ENCODE data around the gene PID1.

The PID1 gene

DNA sequence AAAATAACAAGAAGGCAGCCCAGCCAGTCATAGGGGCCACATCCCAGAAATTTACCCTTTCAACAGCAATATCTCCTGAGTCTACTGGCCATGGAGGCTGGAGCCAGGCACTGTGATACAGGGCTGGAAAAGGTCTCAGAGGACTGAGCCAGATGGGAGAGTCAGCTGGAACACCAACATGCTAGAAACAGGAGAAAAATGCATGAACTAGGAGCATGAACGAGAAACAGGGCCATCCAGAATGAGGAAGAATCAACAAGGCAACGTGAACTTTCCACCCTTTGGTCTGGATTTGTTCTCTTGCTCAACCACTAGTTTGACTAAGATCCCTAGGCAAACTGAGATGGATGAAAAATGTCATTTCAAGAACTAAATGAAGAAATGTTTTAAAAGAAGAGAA is 13.1 kb downstream of the PID1 start:
- no peak for DNase-seq

DNA sequence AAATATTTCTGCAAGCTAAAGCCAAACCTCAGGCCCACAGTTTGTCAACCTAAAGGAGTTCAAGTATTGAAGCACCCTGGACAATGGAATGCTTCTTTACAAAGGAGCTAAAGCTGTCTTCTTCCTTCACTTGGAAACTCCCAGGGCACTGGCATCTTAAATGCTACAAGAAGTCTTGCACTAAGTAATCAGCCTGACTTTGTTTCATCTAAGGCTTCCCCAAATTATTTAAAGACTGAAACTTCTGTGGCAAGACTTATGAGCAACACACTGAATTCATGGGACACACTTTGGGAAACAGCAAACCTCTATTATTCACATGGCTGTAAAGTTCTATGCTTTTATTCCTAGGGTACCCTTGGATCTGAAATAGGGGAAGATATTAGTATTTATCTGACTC is 14.7 kb downstream of the PID1 start:
- no peak for DNase-seq

DNA sequence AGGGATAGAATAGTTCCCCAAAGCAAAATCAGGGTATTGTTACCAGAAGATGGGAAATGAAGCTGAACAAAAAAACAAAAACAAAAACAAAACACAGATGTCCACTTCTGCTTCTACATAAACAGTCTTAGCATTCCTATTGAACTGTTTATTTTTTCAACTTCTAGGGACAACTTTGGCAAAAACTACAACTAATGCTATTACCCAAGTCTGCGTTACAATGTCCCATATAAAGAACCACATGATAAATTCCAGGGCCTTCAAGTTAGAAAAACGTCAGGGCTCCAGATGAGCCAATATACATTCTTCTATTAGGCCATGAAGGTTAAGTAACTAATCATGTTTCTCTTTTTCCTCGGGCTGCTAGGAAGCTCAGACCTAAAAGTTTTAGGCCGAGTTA is 16.9 kb downstream of the PID1 start:
- no peak for DNase-seq

DNA sequence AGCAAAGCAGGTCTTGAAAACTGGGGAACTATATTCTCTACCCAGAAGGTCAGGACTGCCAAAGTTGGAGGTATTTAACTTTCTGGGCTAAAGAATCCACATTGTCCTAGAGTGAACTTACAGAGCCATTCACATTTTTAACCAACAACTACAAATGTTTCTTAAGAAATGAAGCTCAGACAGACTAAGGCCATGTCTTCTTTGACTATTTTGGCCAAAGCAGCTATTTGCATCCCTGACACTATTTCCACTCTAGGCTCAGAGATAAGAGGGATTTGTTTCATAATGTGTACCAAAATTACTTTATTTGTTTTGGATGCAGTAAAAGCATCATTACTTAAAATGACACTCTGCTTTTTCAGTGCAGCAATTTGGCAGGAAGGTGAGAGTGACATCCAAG is 18.1 kb downstream of the PID1 start:
- DNase-seq: no peak

DNA sequence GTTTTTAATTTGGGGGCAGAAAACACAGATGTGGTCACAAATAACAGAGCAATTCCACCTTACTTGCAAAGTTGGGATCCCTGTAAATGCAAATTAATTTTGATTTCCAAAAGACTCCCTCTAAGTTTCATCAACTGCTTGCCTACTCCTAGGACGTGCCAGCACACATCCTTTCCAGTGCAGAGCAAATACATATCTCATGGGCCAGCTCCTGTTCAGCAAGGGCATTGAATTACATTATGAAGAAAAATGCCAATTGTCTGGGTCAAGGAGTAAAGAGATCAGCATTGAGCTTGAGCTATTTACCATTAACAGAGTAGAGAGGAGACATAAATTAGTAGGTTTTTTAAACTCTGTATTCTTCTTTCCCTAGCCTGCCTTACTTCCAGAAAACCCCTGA is 18.8 kb downstream of the PID1 start:
- DNase-seq: no peak

DNA sequence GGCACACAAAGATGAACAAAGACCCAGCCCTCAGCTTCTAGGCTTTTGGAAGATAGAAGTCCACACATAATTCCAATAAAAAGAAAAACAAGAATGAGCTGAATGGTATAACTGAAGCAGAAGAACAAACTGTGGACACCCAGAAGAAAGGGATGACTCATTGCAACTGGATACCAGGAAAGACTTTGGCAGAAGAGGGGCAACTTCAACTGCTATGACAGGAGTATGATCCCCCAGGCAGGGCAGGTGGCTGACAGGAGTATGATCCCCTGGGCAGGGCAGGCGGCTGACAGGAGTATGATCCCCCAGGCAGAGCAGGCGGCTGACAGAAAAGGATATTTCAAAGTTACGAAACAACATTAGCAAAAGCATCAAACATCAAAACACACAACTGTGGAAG is 21.6 kb downstream of the PID1 start:
- no peak for DNase-seq

DNA sequence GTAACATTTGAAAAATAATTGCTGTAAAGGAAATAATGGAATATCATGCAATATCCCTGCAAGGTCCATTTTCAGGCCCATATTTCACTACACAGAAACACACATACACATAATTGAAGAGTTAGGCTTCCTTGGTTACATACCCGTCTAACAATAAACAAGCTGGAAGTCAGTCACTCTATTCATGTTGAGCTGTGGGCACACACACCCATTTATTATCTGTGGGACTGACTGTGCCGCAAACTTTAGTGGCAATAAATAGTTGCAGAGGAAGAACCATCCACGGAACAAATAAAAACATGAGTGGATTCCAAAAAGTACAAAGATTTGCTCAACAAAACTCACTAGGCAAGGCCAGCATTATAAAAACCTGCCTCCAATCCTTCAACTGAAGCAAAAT is 24.8 kb downstream of the PID1 start:
- no peak for DNase-seq

DNA sequence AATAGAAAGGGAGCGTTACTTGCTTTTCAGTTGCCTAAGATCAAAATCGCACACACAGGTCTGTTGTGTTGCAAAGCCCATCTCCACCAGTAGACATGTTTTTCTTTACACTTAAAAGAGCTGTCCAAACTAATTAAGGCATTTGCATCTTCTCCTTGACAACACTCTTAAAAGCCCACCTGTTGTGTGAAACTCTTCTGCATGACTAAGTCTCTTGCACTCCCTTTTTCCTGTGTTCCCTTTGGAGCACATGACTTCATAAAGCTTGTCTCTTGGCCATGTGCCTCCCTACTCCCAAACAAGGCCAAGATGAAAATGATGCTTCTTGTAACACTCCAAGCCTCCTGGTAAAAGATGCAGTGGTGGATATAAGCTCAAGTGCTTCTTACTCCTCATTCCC is 26.1 kb downstream of the PID1 start:
- DNase-seq: no peak

DNA sequence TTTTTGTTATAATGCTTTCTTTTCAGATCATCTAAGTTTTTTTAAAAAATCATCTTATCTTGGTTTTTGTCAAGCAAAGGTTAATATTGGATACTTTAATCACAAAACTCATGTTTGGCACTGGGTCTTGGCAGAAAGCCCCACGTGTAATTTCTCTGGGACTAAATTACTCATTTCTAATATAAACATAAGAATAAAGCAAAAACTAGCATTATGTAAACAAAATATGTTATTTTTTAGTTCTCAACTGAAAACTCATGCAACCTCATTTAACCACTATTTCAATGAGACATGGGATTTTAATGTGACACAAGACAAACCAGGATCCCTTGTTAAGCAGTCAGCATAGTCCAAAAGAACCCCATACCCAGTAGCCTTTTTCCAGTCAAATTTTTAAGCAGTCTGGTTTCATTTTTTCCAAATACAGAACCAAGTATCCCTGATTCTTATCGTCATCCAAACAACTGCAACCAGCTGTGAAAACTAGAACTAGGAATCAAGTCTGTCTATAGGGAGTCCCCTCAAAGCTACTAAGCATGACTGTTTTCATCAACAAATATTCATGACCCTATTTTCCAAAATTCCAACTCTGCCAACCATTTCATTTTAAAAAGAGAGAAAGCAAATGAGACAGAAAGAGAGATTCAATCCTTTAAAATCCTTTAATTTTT is 27.1 kb downstream of the PID1 start:
- no peak for DNase-seq

DNA sequence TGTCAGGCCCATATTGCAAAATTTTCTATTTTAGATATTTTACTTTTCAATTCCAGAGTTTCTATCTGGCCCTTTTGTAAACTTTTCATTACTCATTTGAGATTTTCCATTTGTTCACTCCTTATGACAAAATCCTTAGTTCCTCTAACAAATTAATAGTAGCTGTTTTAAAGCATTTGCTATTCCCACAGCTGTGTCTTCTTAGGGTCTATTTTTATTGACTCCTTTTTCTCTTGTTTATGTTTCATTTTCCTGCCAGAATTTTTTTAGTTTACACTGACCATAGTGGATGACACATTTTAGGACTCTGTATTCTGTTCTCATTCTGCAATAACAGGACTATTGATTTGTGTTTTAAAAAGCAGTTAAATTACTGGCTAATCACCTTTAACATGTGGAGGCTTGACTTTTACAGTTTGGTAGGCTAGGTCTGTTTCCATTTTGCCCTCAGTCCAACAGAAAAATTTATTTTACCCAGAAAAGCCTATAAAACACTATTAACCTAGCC is 30.0 kb downstream of the PID1 start:
- DNase-seq: no peak

DNA sequence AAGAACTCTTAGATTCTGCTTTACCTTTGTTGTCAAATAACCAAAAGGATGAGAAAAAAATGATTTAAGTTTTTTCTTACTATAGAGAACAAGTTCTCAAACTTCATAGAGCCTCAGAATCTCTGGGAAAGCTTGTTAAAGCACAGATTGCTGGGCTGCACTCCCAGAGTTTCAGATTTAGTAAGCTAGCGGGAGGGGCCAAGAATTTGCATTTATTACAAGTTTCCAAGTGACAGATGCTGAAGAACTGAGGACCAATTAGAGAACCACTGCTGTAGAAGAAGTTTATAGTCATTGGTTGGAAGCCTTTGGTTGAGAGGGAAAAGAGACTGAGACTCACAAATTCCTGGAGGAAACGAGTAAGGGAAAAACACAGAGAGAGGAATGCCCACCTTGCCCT is 32.1 kb downstream of the PID1 start:
- DNase-seq: no peak

DNA sequence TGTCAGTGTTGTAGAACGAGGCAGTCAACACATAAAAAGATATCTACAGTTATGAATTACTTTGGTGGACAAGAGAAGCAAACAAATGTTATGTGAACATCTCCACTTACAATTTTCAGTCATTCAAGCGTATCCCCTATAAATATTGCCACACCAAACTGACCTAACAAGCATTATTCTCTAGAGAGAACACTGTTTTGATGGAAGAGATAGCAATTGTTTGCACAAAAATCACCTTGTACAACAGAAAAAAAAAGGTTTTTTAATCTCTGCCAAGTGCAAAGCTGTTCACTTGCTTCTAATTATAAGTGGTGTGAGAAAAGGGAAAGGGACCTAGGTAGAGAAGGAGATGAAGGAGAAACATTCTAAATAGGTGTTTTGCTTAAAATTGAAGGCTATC is 33.8 kb downstream of the PID1 start:
- no peak for DNase-seq

DNA sequence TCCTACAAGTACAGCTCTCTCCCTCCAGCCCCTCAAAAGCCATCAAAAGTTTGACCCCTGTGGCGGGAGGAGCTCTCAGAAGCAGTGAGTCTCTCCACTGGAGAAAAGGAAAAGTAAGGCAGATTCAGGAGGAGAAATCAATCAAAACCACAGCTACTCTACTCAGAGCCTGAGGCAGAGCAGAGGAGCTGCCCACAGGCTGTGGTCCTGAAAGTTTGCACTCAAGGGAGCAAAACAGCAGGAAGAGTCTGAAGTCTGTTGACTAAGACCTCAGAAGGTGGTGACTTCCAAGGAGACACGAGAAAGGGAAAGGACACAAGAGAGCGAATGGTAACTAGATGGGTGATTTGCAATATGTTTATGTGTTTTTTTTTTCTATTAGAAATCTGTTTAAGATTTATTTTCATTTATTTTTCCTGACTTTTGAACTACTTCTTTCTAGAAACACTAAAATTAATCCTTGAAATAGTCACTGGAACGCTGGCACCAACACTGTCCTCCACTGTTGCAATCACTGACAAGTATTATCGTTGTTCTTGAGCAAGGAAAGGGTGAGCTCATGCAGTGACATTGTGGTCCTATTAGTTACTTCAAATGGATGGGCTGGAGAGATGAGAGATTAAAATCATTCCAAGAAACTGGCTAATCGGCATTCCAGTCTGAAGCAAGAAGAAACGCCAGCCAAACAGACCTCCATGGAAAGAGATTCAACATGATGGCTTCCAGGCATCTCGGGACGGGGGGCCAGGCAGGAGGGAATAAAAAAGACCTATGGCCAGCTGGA is 35.8 kb downstream of the PID1 start:
- no peak for DNase-seq

DNA sequence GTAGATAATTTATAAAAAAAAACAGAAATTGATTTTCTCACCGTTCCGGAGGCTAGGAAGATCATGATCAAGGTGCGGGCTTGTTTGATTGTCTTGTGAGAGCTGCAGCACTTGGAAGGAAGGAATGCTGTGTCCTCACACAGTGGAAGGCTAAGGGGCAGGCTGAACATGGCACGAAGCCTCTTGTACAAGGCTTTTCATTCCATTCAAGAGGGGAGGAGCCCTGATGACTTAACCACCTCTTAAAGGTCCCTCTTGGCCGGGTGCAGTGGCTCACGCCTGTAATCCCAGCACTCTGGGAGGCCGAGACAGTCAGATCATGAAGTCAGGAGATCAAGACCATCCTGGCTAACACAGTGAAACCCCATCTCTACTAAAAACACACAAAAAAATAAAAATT is 39.2 kb downstream of the PID1 start:
- DNase-seq: no peak

DNA sequence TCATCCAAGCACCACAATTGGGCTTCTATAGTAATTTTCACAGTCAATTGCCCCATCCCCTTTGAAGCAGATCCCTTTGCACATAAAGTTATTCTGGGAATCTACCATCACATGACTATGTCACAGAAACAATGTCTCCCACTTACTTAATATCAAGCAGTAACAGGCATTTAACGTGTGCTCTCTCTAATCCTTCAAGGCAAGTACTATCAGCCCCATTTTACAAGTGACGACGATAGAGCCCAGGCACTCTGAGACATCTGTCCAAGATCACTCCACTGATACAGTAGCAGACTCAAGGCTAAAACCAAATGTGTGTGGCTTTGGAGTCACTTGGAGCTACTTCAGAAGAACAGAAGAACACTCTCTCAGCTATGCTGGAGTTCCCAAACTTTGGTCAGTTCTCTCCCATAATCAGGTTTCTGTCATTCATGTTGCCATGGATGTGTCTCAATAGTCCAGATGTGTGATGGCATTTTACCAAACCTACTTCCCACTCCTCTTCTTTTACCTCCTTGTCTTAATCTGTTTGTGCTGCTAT is 39.7 kb downstream of the PID1 start:
- DNase-seq: no peak

DNA sequence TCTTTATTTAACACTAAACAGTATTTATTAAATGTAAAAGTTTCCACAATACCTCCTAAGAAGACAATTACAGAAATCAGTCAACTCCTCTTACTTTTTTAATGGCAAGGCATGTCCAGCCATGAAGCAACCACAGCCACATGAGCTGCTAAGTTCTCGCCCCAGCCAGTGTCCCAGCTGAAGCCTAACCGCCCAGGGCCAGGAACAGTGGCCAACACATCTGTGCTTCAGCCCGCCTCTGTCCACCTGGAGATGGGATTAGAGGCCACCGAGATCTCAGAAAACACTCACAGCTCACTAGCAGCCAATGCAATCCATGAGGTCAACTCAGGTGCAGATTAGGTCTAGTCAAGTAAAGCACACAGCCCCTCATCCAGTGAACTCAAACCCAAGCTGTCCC is 40.2 kb downstream of the PID1 start:
- no peak for DNase-seq

DNA sequence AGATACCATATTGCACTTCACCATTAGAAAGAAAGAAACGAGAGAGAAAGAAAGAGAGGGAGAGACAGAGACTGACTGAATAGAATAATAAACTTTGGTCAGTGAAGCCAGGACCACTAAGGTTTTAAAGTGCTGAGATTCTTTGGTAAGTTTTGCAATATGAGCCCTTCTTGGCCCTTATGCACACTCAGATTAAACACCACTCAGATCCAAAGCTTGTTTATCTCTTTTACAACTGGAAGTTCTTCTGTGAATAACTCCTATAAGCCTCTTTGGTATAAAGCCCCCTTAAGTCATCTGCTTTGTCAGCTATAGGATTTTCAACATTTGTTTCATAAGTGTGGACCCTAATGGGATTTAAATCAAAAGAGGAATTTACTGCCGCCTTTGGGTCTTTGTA is 40.8 kb downstream of the PID1 start:
- no peak for DNase-seq

DNA sequence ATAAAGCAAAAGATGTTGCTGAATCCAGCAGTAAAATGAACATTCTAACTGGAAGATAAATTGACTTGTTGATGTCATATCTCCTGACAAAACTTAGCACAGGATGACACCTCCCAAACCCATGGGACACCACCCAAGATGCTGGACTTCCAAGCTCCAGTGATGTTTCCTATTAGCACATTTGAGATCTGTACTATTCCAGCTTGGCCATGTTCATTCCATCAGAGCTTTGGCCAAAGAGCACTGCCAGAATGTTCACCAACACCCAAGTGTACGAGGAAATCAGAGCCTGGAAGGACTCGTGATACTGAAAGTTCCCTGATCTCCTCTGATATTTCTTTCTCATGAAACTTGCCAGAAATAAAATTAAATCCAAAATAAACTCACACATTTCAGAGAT is 44.7 kb downstream of the PID1 start:
- DNase-seq: no peak

DNA sequence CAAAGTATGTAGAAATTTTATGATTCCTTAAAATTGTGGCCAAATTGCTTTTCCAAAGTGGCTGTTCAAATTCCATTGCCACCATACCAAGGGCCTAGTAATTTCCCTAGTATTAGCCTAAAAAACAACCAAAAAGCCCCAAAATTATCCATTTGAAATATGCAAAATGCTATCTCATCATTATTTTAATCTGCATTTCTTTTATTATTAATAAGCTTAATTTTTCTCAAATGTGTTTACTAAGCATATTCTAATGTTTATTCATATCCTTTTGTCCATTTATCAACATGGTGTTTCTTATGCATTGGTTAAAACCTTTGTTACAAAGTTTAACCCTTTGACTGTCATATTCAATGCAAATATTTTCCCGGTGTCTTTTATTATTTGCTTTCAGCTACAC is 48.0 kb downstream of the PID1 start:
- DNase-seq: no peak

DNA sequence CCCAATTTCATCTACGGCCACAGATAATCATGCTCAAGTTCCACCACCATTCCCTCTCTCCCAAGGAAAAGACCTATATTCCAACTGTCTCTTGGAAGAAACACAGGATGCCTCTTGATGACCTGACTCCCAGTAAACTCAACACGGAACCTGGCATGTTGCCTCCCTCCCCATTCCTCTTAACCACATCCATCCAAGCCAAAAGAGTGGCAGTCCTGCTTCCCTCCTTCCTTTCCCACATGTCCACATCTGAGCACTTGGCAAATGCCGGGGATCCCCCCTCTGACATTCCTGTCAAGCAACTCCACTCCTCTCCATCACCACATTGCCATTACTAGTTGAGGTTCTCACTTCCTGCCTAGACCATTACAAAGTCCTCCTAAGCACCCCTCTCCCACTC is 49.4 kb downstream of the PID1 start:
- DNase-seq: no peak

DNA sequence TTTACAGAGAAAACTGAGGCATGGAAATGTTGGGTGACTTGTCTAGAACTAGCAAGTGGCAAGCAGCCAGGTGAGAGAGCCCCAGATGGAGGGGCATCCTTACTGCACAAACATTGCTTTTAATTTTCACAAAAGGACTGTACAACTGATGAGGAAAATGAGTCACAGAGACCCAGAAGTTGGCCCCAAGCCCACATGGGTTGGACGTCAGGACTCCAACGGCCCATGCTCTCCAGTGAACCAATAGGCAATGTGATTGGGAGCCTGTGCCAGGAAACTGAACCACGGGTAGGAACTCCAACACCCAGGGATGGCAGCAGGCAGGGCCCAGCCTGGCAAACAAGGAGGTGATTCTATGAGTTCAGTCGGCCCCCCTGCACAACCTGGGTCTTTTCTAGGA is 50.8 kb downstream of the PID1 start:
- no peak for DNase-seq

DNA sequence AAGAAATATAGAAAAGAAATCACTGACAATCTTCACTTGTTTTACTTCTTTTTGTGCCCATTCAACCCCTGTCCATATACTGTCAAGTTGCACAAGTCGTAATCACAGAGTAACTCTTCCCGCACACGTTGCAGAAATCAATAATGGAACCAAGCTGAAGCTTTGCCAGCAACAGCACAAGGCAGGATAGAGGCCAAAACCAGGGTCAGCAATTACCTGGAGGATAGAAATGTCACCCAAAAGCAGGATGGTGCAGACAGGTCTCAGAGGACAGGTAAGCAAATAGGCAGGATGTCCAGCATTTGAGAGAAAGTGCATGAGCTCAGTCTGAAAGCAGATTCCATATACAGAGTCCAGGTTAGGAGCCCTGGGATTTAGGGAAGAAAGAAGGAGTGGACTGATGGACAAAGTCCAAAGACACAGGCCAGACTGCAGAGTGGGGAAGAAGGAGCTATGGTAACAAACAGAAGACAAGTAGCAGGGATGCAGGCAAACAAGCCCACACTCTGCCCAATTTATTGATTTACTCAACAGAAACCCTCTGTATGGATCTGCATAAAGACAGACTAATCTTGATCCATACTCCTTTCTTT is 52.7 kb downstream of the PID1 start:
- DNase-seq: no peak

DNA sequence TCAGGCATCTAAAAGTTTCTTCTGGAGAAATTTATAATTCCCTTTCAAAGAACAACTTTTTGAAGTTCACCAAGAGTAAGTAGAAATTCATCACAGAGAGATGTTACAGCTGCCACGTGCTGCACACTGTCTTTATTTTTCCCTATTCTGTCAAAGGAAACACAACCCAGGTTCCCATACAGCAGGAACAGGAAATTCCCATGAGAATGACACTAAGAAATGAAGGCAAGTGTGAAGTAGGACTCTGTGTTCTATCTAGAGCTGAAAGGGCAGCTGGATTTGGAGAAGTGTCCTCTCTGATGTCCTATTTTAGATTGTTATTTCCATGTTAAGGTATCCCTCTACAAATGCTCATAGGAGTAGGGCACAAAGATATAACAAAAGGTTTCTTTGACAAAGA is 58.8 kb downstream of the PID1 start:
- no peak for DNase-seq

DNA sequence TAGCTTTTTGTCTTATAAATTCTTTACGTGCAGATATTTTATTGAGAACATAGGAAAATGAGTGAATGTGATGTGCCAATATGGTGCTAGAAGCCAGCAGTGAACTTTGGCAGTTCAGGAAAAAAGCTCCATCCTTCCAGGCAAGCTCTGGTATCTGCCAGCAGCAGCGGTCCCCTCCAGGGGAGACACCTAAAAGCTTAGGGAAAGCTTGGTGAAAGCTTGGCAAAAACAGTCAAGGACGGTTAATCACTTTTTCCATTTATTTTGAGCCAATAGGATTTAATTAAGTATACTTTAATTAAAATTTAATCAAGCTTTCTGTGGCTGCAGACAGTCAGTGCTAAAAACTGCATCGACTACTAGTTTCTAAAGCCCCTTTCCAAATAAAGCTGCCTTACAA is 60.4 kb downstream of the PID1 start:
- DNase-seq: no peak

Data from activated CD4-positive, CD25-positive, alpha-beta regulatory T cell treated with anti-CD3 and anti-CD28 coated beads, Interleukin-2, amount 50 U/mL, for 72 hours (primary cell).